Stomach (tissue), 9 donors: Measurements from ENCODE around the gene SSTR4. TPM values are rescaled to one million over a fixed set of nuclear protein-coding genes. Genes with fewer than 3 reads are reported as not detected.
A peak's percentile ranks its signal among the peaks of the same experiment; 100 is the strongest.

Source experiments
- DNase-seq, 2 donors: peaks; one replicate each; pipeline versions ENCODE4 v3.0.0 to v3.0.0-alpha.2; 2013 to 2019
- H3K27ac ChIP-seq, 5 donors: fragments of 200-600 bp in 4 of 5; sonication (generic) in 4 of 5; one replicate each; pipeline ENCODE4 v1.5.1; 2013 to 2019; ENCODE audit warnings: mild to moderate bottlenecking in 1 of 5, moderate library complexity in 1 of 5
- H3K27me3 ChIP-seq, 3 donors: fragments of 200-600 bp; sonication (generic); one replicate each; pipeline ENCODE4 v1.5.1; 2017 to 2019; ENCODE audit warnings: mixed run types in 1 of 3
- H3K36me3 ChIP-seq, 4 donors: fragments of 200-600 bp; sonication (generic); 1 replicate in 3 of 4; 2 replicates in 1 of 4; pipeline ENCODE4 v1.5.1; 2016 to 2019
- H3K4me1 ChIP-seq, 4 donors: fragments of 200-600 bp; sonication (generic); one replicate each; pipeline ENCODE4 v1.5.1; 2016 to 2019
- H3K4me3 ChIP-seq, 4 donors: fragments of 200-600 bp; sonication (generic) in 3 of 4; one replicate each; pipeline ENCODE4 v1.5.1; 2016 to 2019; ENCODE audit warnings: mild to moderate bottlenecking in 1 of 4
- H3K9me3 ChIP-seq, 4 donors: fragments of 200-600 bp; sonication (generic); one replicate each; pipeline ENCODE4 v1.5.1; 2016 to 2019
- CTCF ChIP-seq, 7 experiments: fragments of 450-650 bp in 4 of 7; fragments of 200-600 bp in 3 of 7; sonication (generic) in 3 of 7; IDR thresholded peaks; one replicate each; pipeline ENCODE4 v1.5.1; 2016 to 2019; ENCODE audit warnings: antibody characterized with exemption in 7 of 7, control low read depth in 2 of 7, mild to moderate bottlenecking in 1 of 7
- EP300 ChIP-seq: sonication (generic); formaldehyde crosslinking; IDR thresholded peaks from one replicate; pipeline ENCODE4 v1.6.1; 2017; ENCODE audit warnings: antibody characterized with exemption
- POLR2A ChIP-seq, 4 donors: fragments of 450-650 bp; IDR thresholded peaks; one replicate each; pipeline ENCODE4 v1.6.1; 2016; ENCODE audit warnings: antibody characterized with exemption in 4 of 4, control low read depth in 2 of 4, mild to moderate bottlenecking in 1 of 4, moderate library complexity in 1 of 4
- POLR2AphosphoS5 ChIP-seq, 3 donors: sonication (generic); formaldehyde crosslinking; IDR thresholded peaks; one replicate each; pipeline ENCODE4 v1.6.1; 2016; ENCODE audit warnings: antibody characterized with exemption in 3 of 3
- WGBS, 5 donors: extraction: QIAGEN DNeasy Blood & Tissue Kit in 3 of 5; methylation state at CpG; one replicate each; pipeline versions ENCODE4 v1.1.5 to v1.1.7; 2013 to 2018; 5-methylcytosine and 5-hydroxymethylcytosine counted together
- intact Hi-C: fragments of 100-400 bp; cut with DNase I; formaldehyde crosslinking; loops from one replicate; pipeline ENCODE4 v1.15.1; 2023; ENCODE audit warnings: low total_unique reads
- polyA plus RNA-seq, 3 donors: library from polyadenylated mRNA; stranded (reverse); fragments of 200-250 nt; gene quantifications; one replicate each; pipeline ENCODE4 v1.2.3, GENCODE V29; 2013
- total RNA-seq, 5 donors: library from RNA; depleted of rRNA; stranded (reverse); fragments of >200 nt; gene quantifications; one replicate each; pipeline versions ENCODE4 v1.1.0 to v1.2.3, GENCODE V29; 2014 to 2016
- donor health status: healthy with polysubstance abuse.
- donor health status: Bipolar disorder and iron deficiency.
- donor health status: healthy.

SSTR4 gene
- total and polyA plus RNA-seq, 8 donors, result not detected

- intact Hi-C loops, result no loop called here
- TF ChIP-seq POLR2AphosphoS5 (IDR thresholded peaks at IDR 0.05) (no peak), EP300 (no peak), POLR2A (IDR thresholded peaks at IDR 0.05) (no peak), CTCF (IDR thresholded peaks at IDR 0.05) (no peak)
- no peaks in the 10 kb centered on the region for H3K9me3 ChIP-seq
- WGBS, 5 donors, result 83 to 91% (median 85%) methylated on average over 5 of the region's 5 CpGs
- peaks cover 0 to 42% (median 0%) of the 10 kb centered on the region in 3 donors for H3K27me3 ChIP-seq
- H3K4me3 ChIP-seq, result no peak overlapping the region
- H3K4me1 ChIP-seq, result peaks cover 29 to 41% (median 36%) of the 10 kb centered on the region in 4 donors
- no peak for DNase-seq
- no peaks in the 10 kb centered on the region for H3K36me3 ChIP-seq
- no peak overlapping the region for H3K27ac ChIP-seq
Measured at GRCh38 chr20:23052904-23053303, 17.8 kb downstream of the SSTR4 start.

GRCh38 chr20:23058240-23058639 is 23.1 kb downstream of the SSTR4 start:
- H3K9me3 ChIP-seq, result no peaks in the 10 kb centered on the region
- peaks cover 14 to 31% (median 22%) of the 10 kb centered on the region in 4 donors for H3K4me1 ChIP-seq
- no peaks in the 10 kb centered on the region for H3K36me3 ChIP-seq
- DNase-seq, result no peak
- H3K4me3 ChIP-seq, result no peak overlapping the region
- H3K27me3 ChIP-seq, result no peaks in the 10 kb centered on the region
- intact Hi-C loops, result no loop called here
- no peak overlapping the region for H3K27ac ChIP-seq
- 61 to 74% (median 65%) methylated on average over 1 of the region's 1 CpG for WGBS, 5 donors
- TF ChIP-seq CTCF (IDR thresholded peaks at IDR 0.05), result no peak
- no peak for TF ChIP-seq POLR2A (IDR thresholded peaks at IDR 0.05)

- 68 to 83% (median 80%) methylated on average over 3 of the region's 3 CpGs for WGBS, 5 donors
- no peak for DNase-seq
- Histone ChIP-seq H3K9me3 (no peaks in the 10 kb centered on the region), H3K36me3 (no peaks in the 10 kb centered on the region), H3K4me1 (peaks cover 14 to 31% (median 22%) of the 10 kb centered on the region in 4 donors), H3K27me3 (no peaks in the 10 kb centered on the region), H3K4me3 (no peak overlapping the region), H3K27ac (no peak overlapping the region)
- TF ChIP-seq CTCF (IDR thresholded peaks at IDR 0.05) (no peak), EP300 (no peak), POLR2AphosphoS5 (IDR thresholded peaks at IDR 0.05) (no peak), POLR2A (IDR thresholded peaks at IDR 0.05) (no peak)
- intact Hi-C loops, result no loop called here
Measured at GRCh38 chr20:23059001-23059400, 23.9 kb downstream of the SSTR4 start.

- Histone ChIP-seq H3K4me1 (peaks cover 14 to 31% (median 22%) of the 10 kb centered on the region in 4 donors), H3K27ac (no peak overlapping the region), H3K36me3 (no peaks in the 10 kb centered on the region), H3K4me3 (no peak overlapping the region), H3K27me3 (no peaks in the 10 kb centered on the region), H3K9me3 (no peaks in the 10 kb centered on the region)
- intact Hi-C loops, result loop anchor here (10.0 kb wide), 1 partner anchor 365 kb away; no protein-coding TSS in a partner anchor
- 18 to 29% (median 20%) methylated on average over 3 of the region's 3 CpGs for WGBS, 5 donors
- peak in 1 of 2 donors; percentile 55 for DNase-seq
- TF ChIP-seq POLR2A (IDR thresholded peaks at IDR 0.05) (no peak), EP300 (no peak), CTCF (IDR thresholded peaks at IDR 0.05) (no peak), POLR2AphosphoS5 (IDR thresholded peaks at IDR 0.05) (no peak)
Measured at GRCh38 chr20:23059846-23060245, 24.7 kb downstream of the SSTR4 start.
